22Rv1 (cell line): ENCODE results near the gene ARL11.

ENCODE experiments used
- H3K27ac ChIP-seq: fragments of 450-650 bp; 2 replicates; pipeline ENCODE4 v1.5.1; 2017
- CTCF ChIP-seq: fragments of 450-650 bp; IDR thresholded peaks from 2 replicates; pipeline ENCODE4 v1.5.1; 2017; ENCODE audit warnings: mild to moderate bottlenecking
- ZFX ChIP-seq: fragments of 450-650 bp; IDR thresholded peaks from 2 replicates; pipeline ENCODE4 v1.6.1; 2017; ENCODE audit warnings: antibody characterized with exemption, borderline replicate concordance

ARL11 gene

GRCh38 chr13:49630580-49630979, 2.3 kb downstream of the ARL11 start:
- no peak overlapping the region for H3K27ac ChIP-seq
- no peak for TF ChIP-seq ZFX
- TF ChIP-seq CTCF = no peak

- TF ChIP-seq CTCF (no peak), ZFX (no peak)
Measured at GRCh38 chr13:49632156-49632555, 3.8 kb downstream of the ARL11 start.

GRCh38 chr13:49633710-49634109, 5.4 kb downstream of the ARL11 start:
- TF ChIP-seq ZFX (no peak), CTCF (no peak)

More at GRCh38 chr13:49632156-49632555, 3.8 kb downstream of the ARL11 start:
- H3K27ac ChIP-seq = no peak overlapping the region

GRCh38 chr13:49635599-49636433, 7.5 kb downstream of the ARL11 start:
- TF ChIP-seq CTCF (no peak), ZFX (no peak)
- H3K27ac ChIP-seq = no peak overlapping the region

More at GRCh38 chr13:49633710-49634109, 5.4 kb downstream of the ARL11 start:
- H3K27ac ChIP-seq = no peak overlapping the region

- TF ChIP-seq CTCF (no peak), ZFX (no peak)
- H3K27ac ChIP-seq = no peak overlapping the region
Measured at GRCh38 chr13:49636705-49637104, 8.4 kb downstream of the ARL11 start.

- H3K27ac ChIP-seq = no peak overlapping the region
- no peak for TF ChIP-seq CTCF
- no peak for TF ChIP-seq ZFX
Measured at GRCh38 chr13:49638030-49638743, 9.9 kb downstream of the ARL11 start.

- TF ChIP-seq ZFX (no peak), CTCF (no peak)
- H3K27ac ChIP-seq = no peak overlapping the region
Measured at GRCh38 chr13:49638744-49639072, 10.4 kb downstream of the ARL11 start.
